ENCODE data around the gene TGFBR3. TPM values are rescaled to one million over a fixed set of nuclear protein-coding genes. Genes with fewer than 3 reads are reported as not detected.

Gene TGFBR3
- total and polyA plus RNA-seq, 9 of the 15 experiments (the other 6 are each of a cell fraction or from before 2014, with no cell fraction given) = 3.6 to 32.4 (median 15.6) TPM

DNA sequence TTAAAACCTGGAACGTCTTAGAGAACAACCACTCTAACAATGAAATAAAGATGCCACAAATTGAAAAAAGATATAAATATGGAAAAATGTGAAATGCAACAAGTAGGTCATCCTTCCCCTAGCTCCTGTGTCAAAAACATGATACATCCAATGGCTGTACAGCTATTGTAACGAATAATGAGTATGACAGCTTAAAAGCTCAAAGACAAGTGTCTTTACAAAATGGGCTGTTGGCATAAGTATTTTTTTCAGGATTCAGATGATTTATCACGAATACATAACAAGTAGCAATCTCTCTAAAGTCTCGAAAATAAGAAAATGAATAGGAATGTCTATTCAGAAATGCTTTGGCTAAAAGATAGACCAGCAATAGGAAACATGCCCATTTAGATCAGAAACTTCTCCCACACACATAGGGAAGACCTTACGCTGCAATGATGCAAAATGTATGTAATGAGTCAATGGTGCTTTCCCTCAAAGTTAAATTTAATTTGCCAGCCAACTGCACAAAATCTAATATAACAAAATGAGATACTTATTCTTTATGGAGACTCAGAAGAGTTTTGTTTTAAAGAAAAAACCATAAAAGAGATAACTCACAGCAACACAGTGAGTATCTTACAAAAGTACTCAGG is 8.3 kb downstream of the TGFBR3 start (continued):
- no peak for TF ChIP-seq ETV5 (CRISPR knock-in tag; IDR thresholded peaks at IDR 0.05; ENCODE audit: low read depth)

DNA sequence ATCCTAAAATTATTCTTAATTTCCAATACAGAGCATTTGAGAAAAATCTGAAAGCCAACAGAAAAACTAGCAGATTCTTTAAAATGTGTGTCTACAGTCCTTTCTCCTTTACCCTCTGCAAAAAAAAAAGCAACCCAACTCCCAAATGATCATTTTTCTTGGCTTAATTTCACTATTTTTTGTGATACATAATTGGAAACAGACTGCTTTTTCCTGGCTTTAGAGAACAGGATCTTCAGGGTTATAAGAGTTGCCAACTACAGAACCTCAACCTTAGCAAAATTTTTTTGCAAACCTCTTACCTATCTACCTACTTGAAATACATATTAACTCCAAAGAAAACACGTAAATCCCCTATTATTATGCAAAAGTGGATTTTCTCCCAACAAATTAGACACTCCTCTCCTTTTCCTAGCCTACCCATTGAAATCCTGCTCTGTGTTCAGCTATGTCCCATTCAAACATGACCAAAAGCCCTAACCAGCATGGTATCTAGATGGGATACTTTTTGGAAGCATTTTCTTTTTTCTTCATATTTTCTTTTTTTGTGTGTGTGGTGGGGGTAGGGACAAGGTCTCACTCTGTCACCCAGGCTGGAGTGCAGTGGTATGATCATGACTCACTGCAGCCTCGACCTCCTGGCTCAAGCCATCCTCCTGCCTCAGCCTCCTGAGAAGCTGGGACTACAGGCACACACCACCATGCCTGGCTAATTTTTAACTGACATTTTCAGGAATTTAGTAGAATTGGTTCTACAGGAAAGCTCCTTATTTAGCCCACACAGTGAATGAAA is 9.0 kb downstream of the TGFBR3 start:
- peaks cover 38% of the 10 kb centered on the region for H3K79me2 ChIP-seq (ENCODE audit: control insufficient read depth, insufficient read depth, low read length)
- no peak overlapping the region for H3K4me3 ChIP-seq
- H3K27me3 ChIP-seq (ENCODE audit: control insufficient read depth in 2 of 2, insufficient read depth in 2 of 2, low read length in 2 of 2) = no peaks in the 10 kb centered on the region
- no TSS peak for BruUV-seq (replicated peaks)
- H3K27ac ChIP-seq (ENCODE audit: extremely low read depth, low read depth, low read length) = no peak overlapping the region
- peaks cover 6 to 8% of the 10 kb centered on the region in 2 experiments; a peak in 4 of 5 replicates for H3K4me1 ChIP-seq (replicated peaks in 1 of 2; ENCODE audit: control insufficient read depth in 2 of 2, insufficient read depth in 2 of 2, low read length in 2 of 2)
- no peak overlapping the region for H2AFZ ChIP-seq (ENCODE audit: low read depth, low read length)
- no peak overlapping the region for H3K4me2 ChIP-seq (ENCODE audit: insufficient read depth, low read length)
- H3K9ac ChIP-seq (ENCODE audit: insufficient read depth in 1 of 2, low read depth in 2 of 2, low read length in 2 of 2) = no peak overlapping the region
- in situ Hi-C loops (cut with MboI) (no loop called here), intact Hi-C loops (cut with micrococcal nuclease) (no loop called here)
- TF ChIP-seq BCOR (IDR thresholded peaks at IDR 0.05) (0 out of 2 replicates have a peak, but pooled peaks have one; percentile 23), SREBF1 (IDR thresholded peaks at IDR 0.05; ENCODE audit: borderline replicate concordance, low read depth, low read length) (no peak)
- FAIRE-seq (no peak), DNase-seq (ENCODE audit: extremely low read depth in 1 of 4, low spot score in 3 of 4) (no peak), ATAC-seq (no peak)
- ChIA-PET POLR2A (interaction anchor here (0.5 to 0.7 kb wide), 2 partner anchors 423 to 467 kb away, joined by 3 to 4 read pairs; no protein-coding TSS in a partner anchor), CTCF (ENCODE audit: low intra/inter-chr PET ratio) (no interaction called here)
- H4K20me1 ChIP-seq (replicated peaks; ENCODE audit: control insufficient read depth, insufficient read depth, low read length) = 0 out of 2 replicates have a peak, but pooled peaks cover 8% of the 10 kb centered on the region
- no peaks in the 10 kb centered on the region for H3K36me3 ChIP-seq (ENCODE audit: control insufficient read depth, insufficient read depth, low read length)
- no peaks in the 10 kb centered on the region for H3K9me1 ChIP-seq (ENCODE audit: control insufficient read depth, insufficient read depth, low read length)
- WGBS (ENCODE audit: insufficient coverage, low coverage, missing lambda C conversion rate) = 48% methylated on average over 2 of the region's 2 CpGs
- H3K9me3 ChIP-seq (replicated peaks; ENCODE audit: control insufficient read depth, insufficient read depth, low read depth, low read length) = no peaks in the 10 kb centered on the region
